Measurements from ENCODE around the gene AGO4.

The AGO4 gene

GRCh38 chr1:35894183-35894582, 86.4 kb downstream of the AGO4 start:
- H3K27ac ChIP-seq: no peak overlapping the region
- TF ChIP-seq ZFX (IDR thresholded peaks at IDR 0.05; ENCODE audit: borderline replicate concordance): no peak
- TF ChIP-seq CTCF (IDR thresholded peaks at IDR 0.05): no peak

GRCh38 chr1:35894656-35895055, 86.8 kb downstream of the AGO4 start:
- no peak overlapping the region for H3K27ac ChIP-seq
- no peak for TF ChIP-seq ZFX (IDR thresholded peaks at IDR 0.05; ENCODE audit: borderline replicate concordance)
- no peak for TF ChIP-seq CTCF (IDR thresholded peaks at IDR 0.05)

- no peak for TF ChIP-seq CTCF (IDR thresholded peaks at IDR 0.05)
- no peak for TF ChIP-seq ZFX (IDR thresholded peaks at IDR 0.05; ENCODE audit: borderline replicate concordance)
- no peak overlapping the region for H3K27ac ChIP-seq
These were observed 92.1 kb downstream of the AGO4 start for GRCh38 chr1:35899941-35900340.

GRCh38 chr1:35901235-35901634, 93.4 kb downstream of the AGO4 start:
- H3K27ac ChIP-seq: no peak overlapping the region
- TF ChIP-seq CTCF (IDR thresholded peaks at IDR 0.05): no peak
- TF ChIP-seq ZFX (IDR thresholded peaks at IDR 0.05; ENCODE audit: borderline replicate concordance): no peak

GRCh38 chr1:35902671-35903070, 94.9 kb downstream of the AGO4 start:
- no peak for TF ChIP-seq CTCF (IDR thresholded peaks at IDR 0.05)
- no peak for TF ChIP-seq ZFX (IDR thresholded peaks at IDR 0.05; ENCODE audit: borderline replicate concordance)
- H3K27ac ChIP-seq: no peak overlapping the region

Measured in 22Rv1 (cell line).